Hematopoietic multipotent progenitor cell treated with erythropoietin and hydrocortisone succinate and interleukin-3 and kit ligand, for 4 days (in vitro differentiated cells): ENCODE data around the gene GATB.

Experiments used
- DNase-seq: peaks from one replicate; pipeline ENCODE4 v3.0.0-alpha.2; 2015

GATB gene

GRCh38 chr4:151692821-151693673, 67.8 kb downstream of the GATB start:
- no peak for DNase-seq

- DNase-seq = no peak
Measured at GRCh38 chr4:151692443-151692782, 68.4 kb downstream of the GATB start.

- DNase-seq = no peak
Measured at GRCh38 chr4:151691639-151692442, 69.0 kb downstream of the GATB start.

GRCh38 chr4:151690876-151691275, 69.9 kb downstream of the GATB start:
- DNase-seq = no peak

GRCh38 chr4:151690164-151690870, 70.5 kb downstream of the GATB start:
- DNase-seq = peak; percentile 32

GRCh38 chr4:151689211-151689991, 71.4 kb downstream of the GATB start:
- DNase-seq = no peak

GRCh38 chr4:151688785-151689043, 72.1 kb downstream of the GATB start:
- no peak for DNase-seq

GRCh38 chr4:151688003-151688784, 72.6 kb downstream of the GATB start:
- no peak for DNase-seq

- DNase-seq = no peak
Measured at GRCh38 chr4:151687021-151687640, 73.7 kb downstream of the GATB start.

- no peak for DNase-seq
Measured at GRCh38 chr4:151685303-151685702, 75.5 kb downstream of the GATB start.

- no peak for DNase-seq
Measured at GRCh38 chr4:151681085-151681484, 79.7 kb downstream of the GATB start.

- peak; percentile 32 for DNase-seq
Measured at GRCh38 chr4:151679231-151679630, 81.6 kb downstream of the GATB start.

GRCh38 chr4:151678048-151678872, 82.5 kb downstream of the GATB start:
- no peak for DNase-seq

GRCh38 chr4:151677193-151677592, 83.6 kb downstream of the GATB start:
- no peak for DNase-seq

GRCh38 chr4:151676301-151676700, 84.5 kb downstream of the GATB start:
- no peak for DNase-seq

GRCh38 chr4:151675411-151675971, 85.3 kb downstream of the GATB start:
- DNase-seq = no peak

- no peak for DNase-seq
Measured at GRCh38 chr4:151674804-151675391, 85.9 kb downstream of the GATB start.

GRCh38 chr4:151673908-151674520, 86.8 kb downstream of the GATB start:
- peak; percentile 84 for DNase-seq

- no peak for DNase-seq
Measured at GRCh38 chr4:151672996-151673395, 87.8 kb downstream of the GATB start.
